ENCODE measurements around the gene DOCK6. TPM values are rescaled to one million over a fixed set of nuclear protein-coding genes. Genes with fewer than 3 reads are reported as not detected.

The DOCK6 gene
- total and polyA plus RNA-seq, 12 donors: 27.6 to 73.3 (median 40.2) TPM

- Histone ChIP-seq H3K9me3 (no peaks in the 10 kb centered on the region), H3K27ac (peak overlapping the region in 1 of 10 donors; percentile 64), H3K27me3 (peaks cover 0 to 26% (median 0%) of the 10 kb centered on the region in 7 donors), H3K4me3 (no peak overlapping the region), H3K36me3 (no peaks in the 10 kb centered on the region), H3K4me1 (peaks cover 0 to 41% (median 11%) of the 10 kb centered on the region in 9 donors)
- intact Hi-C loops (cut with DNase I): no loop called here
- WGBS, 2 donors: 76 to 86% methylated on average over 5 of the region's 5 CpGs
- TF ChIP-seq CTCF (IDR thresholded peaks at IDR 0.05): no peak
- DNase-seq: no peak
- no peak for ATAC-seq
These were observed 11.7 kb upstream of the DOCK6 start for GRCh38 chr19:11273989-11274388.

- peak overlapping the region in 8 of 10 donors; percentile 15 to 79 (median 44) for H3K27ac ChIP-seq
- H3K9me3 ChIP-seq: no peaks in the 10 kb centered on the region
- no peak for TF ChIP-seq CTCF (IDR thresholded peaks at IDR 0.05)
- H3K4me3 ChIP-seq: no peak overlapping the region
- H3K27me3 ChIP-seq: peaks cover 0 to 23% (median 0%) of the 10 kb centered on the region in 7 donors
- H3K36me3 ChIP-seq: no peaks in the 10 kb centered on the region
- no peak for DNase-seq
- 82 to 85% methylated on average over 2 of the region's 2 CpGs for WGBS, 2 donors
- no peak for ATAC-seq
- H3K4me1 ChIP-seq: peaks cover 4 to 41% (median 15%) of the 10 kb centered on the region in 9 donors
- intact Hi-C loops (cut with DNase I): no loop called here
These were observed 11.0 kb upstream of the DOCK6 start for GRCh38 chr19:11273296-11273695.

- H3K9me3 ChIP-seq: no peaks in the 10 kb centered on the region
- intact Hi-C loops (cut with DNase I): loop anchor here in 1 of 10 donors (2.0 kb wide), 1 partner anchor 23 kb away; no protein-coding TSS in a partner anchor
- DNase-seq (no peak), ATAC-seq (peak in 3 of 8 donors; percentile 10 to 33 (median 14))
- H3K27me3 ChIP-seq: peaks cover 0 to 16% (median 0%) of the 10 kb centered on the region in 7 donors
- no peak overlapping the region for H3K4me3 ChIP-seq
- WGBS, 2 donors: 38 to 59% methylated on average over 7 of the region's 7 CpGs
- H3K27ac ChIP-seq: peak overlapping the region; percentile 51 to 99 (median 80)
- no peak for TF ChIP-seq CTCF (IDR thresholded peaks at IDR 0.05)
- peaks cover 9 to 59% (median 23%) of the 10 kb centered on the region in 9 donors for H3K4me1 ChIP-seq
- no peaks in the 10 kb centered on the region for H3K36me3 ChIP-seq
These were observed 7.1 kb upstream of the DOCK6 start for GRCh38 chr19:11269408-11269807.

GRCh38 chr19:11268783-11269267 lies 6.5 kb upstream of the DOCK6 start:
- Histone ChIP-seq H3K36me3 (no peaks in the 10 kb centered on the region), H3K4me3 (no peak overlapping the region), H3K9me3 (no peaks in the 10 kb centered on the region), H3K4me1 (peaks cover 9 to 65% (median 23%) of the 10 kb centered on the region in 9 donors), H3K27me3 (peaks cover 0 to 14% (median 0%) of the 10 kb centered on the region in 7 donors), H3K27ac (peak overlapping the region; percentile 60 to 99 (median 80))
- 34 to 38% methylated on average over 10 of the region's 10 CpGs for WGBS, 2 donors
- intact Hi-C loops (cut with DNase I): loop anchor here in 1 of 10 donors (2.0 kb wide), 1 partner anchor 22 kb away; no protein-coding TSS in a partner anchor
- no peak for TF ChIP-seq CTCF (IDR thresholded peaks at IDR 0.05)
- ATAC-seq (peak; percentile 81 to 94 (median 89)), DNase-seq (peak; percentile 76 to 93)
